Stimulated activated CD8-positive, alpha-beta memory T cell treated with anti-CD3 and anti-CD28 coated beads, Interleukin-15, amount 100 ng/mL, for 1 hour (primary cell): ENCODE data around the gene ARID2.

Experiments used
- DNase-seq: peaks from one replicate; pipeline ENCODE4 v3.0.0-alpha.2; 2020; ENCODE audit warnings: low read depth

ARID2 gene, protein sequence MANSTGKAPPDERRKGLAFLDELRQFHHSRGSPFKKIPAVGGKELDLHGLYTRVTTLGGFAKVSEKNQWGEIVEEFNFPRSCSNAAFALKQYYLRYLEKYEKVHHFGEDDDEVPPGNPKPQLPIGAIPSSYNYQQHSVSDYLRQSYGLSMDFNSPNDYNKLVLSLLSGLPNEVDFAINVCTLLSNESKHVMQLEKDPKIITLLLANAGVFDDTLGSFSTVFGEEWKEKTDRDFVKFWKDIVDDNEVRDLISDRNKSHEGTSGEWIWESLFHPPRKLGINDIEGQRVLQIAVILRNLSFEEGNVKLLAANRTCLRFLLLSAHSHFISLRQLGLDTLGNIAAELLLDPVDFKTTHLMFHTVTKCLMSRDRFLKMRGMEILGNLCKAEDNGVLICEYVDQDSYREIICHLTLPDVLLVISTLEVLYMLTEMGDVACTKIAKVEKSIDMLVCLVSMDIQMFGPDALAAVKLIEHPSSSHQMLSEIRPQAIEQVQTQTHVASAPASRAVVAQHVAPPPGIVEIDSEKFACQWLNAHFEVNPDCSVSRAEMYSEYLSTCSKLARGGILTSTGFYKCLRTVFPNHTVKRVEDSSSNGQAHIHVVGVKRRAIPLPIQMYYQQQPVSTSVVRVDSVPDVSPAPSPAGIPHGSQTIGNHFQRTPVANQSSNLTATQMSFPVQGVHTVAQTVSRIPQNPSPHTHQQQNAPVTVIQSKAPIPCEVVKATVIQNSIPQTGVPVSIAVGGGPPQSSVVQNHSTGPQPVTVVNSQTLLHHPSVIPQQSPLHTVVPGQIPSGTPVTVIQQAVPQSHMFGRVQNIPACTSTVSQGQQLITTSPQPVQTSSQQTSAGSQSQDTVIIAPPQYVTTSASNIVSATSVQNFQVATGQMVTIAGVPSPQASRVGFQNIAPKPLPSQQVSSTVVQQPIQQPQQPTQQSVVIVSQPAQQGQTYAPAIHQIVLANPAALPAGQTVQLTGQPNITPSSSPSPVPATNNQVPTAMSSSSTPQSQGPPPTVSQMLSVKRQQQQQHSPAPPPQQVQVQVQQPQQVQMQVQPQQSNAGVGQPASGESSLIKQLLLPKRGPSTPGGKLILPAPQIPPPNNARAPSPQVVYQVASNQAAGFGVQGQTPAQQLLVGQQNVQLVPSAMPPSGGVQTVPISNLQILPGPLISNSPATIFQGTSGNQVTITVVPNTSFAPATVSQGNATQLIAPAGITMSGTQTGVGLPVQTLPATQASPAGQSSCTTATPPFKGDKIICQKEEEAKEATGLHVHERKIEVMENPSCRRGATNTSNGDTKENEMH (N-terminal part only)

DNA sequence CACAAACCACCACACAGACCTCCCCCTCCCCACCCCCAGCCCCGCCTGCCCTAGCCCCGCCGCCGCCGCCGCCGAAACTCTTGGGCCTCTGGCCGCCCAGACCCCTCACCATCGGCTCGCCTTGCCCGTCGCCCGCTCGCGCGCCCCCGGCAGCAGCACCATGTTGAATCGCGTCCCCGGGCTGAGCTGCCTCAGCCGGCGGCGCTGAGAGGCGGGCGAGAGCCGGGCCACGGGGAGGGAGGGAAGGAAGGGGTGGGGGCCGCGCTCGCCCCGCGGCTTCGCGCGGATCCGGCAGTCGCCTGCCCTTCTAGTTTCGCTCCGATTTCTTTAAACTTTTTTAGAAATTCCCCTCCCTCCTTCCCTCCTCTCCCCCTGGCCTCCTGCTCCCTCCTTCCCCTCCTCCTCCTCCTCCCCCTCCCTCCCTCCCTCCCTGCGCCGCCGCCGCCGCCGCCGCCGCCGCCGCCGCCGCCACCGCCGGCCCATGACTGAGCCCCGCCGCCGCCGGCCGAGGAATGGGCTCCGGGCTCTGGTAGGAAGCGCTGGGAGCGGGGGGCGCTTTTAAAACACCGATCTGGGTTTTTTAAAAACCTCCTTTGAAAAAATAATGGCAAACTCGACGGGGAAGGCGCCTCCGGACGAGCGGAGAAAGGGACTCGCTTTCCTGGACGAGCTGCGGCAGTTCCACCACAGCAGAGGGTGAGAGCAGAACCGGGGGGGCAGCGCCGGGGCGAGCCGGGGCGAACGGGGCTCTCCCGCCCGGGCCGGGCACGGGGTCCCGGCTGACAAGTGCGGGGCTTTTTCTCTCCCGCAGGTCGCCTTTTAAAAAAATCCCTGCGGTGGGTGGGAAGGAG is at the start of gene ARID2:
Gene ARID2 (plus strand): TSS at position 474 of the 851 bp plus-strand sequence. CDS start 131 bp downstream, at position 605.
- peak; percentile 30 for DNase-seq

- no peak for DNase-seq
These were observed 49.1 kb upstream of the ARID2 start for GRCh38 chr12:45680362-45680761.

- DNase-seq: no peak
These were observed 48.0 kb upstream of the ARID2 start for GRCh38 chr12:45681465-45681864.

- DNase-seq: no peak
These were observed 43.8 kb upstream of the ARID2 start for GRCh38 chr12:45685680-45686079.

- no peak for DNase-seq
These were observed 42.2 kb upstream of the ARID2 start for GRCh38 chr12:45687081-45688015.

DNA sequence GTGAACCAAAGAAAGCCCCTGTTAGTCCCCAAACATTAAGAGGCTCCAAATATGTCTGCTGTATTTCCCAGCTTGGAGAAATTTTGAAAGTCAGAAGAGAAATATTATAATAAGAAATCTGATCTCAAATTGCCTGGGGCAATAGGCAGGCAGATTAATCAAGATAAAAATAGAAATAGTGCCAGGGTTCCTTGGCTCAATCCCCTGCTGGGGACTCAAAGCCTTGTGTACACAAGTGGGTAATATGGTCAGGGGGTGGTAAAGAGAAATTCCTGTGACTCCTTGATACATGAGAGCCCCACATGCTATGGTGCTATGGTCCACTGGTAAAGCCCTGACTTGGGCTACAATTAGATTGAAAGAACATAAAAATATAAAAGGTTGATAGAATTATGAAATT is 41.3 kb upstream of the ARID2 start:
- DNase-seq: no peak

DNA sequence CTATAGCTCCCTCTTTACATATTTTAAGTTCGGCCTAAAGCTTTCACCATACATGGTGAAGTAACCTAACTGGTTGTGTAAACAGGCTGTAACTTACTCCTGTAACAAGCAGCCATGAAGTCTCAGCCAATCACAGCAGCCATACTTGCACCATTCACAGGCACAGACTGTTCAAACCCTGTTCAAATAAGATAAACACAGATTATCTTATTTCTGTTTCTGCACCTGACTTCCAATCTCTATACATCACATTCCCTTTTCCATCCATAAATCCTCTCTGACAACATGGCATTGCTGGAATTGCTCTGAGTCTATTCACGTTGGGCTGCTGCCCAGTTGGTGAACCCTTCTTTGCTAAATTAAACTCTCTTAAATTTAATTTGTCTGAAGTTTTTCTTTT is 34.5 kb upstream of the ARID2 start:
- DNase-seq: no peak

GRCh38 chr12:45695606-45696005 is 33.9 kb upstream of the ARID2 start:
- DNase-seq: no peak

GRCh38 chr12:45696049-45696448 is 33.5 kb upstream of the ARID2 start:
- DNase-seq: no peak

DNA sequence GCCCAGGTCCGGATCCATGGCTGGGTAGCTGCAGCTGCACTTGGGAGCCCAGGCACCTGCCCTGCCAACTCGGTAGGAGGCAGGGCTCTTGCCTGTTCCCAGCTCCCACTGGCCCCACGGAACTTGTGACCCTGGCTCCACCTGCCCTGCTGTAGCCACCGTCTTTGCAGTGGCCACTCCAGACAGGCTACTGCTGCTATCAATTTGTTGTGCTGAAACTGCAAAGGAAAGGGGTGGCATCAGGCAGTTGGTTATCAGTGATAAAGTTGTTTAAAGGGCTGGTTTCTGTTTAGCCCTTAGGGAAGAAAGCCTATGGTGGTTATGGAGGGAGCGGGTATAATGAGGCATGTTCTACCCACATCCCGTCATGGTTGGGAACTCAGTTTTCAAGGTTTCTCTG is 32.1 kb upstream of the ARID2 start:
- DNase-seq: no peak

GRCh38 chr12:45701296-45701695 is 28.2 kb upstream of the ARID2 start:
- no peak for DNase-seq

DNA sequence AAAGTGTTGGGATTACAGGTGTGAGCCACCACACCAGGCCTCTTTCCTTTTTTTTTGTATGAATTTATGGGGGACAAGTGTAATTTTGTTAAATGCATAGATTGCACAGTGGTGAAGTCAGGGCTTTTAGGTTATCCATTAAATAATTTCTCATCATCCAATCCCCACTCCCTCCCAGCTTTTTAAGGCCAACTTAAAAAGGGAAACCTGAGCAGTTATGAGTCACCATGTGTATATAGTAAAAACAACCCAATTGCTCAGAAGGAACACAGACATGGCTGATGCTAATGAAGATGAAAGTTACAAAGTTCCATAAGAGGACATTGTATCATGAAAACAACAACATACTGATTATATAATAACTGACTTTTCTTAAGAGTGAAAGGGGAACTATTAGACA is 25.6 kb upstream of the ARID2 start:
- DNase-seq: no peak

GRCh38 chr12:45704968-45705367 is 24.5 kb upstream of the ARID2 start:
- no peak for DNase-seq

- DNase-seq: no peak
These were observed 24.1 kb upstream of the ARID2 start for GRCh38 chr12:45705404-45705803.

DNA sequence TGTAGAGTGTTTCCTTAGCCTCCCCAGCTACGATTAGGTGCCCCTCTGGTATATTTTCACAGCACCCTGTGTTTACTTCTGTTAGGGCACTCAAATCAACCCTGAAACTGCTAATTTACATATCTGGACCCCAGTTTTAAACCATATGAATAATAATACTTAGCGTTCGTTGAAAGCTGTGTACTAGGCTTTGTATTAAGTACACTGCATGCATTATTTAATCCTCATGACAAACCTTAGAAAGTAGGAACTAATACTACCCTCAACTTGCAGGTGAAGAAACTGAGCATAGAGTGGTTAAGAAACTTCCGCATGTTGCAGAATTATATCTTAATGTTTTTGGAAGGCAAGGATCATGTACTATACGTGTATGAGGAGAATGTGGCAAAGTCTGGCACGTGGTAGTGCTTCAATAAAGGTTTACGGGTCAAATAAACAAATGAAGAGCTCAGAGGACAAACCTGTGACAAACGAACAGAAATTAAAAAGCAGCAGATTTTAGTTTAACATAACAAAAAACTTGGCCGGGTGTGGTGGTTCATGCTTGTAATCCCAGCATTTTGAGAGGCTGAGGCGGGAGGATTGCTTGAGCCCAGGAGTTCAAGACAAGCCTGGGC is 22.2 kb upstream of the ARID2 start:
- no peak for DNase-seq

- DNase-seq: no peak
These were observed 21.1 kb upstream of the ARID2 start for GRCh38 chr12:45708363-45708762.

GRCh38 chr12:45708901-45709300 is 20.6 kb upstream of the ARID2 start:
- DNase-seq: no peak

DNA sequence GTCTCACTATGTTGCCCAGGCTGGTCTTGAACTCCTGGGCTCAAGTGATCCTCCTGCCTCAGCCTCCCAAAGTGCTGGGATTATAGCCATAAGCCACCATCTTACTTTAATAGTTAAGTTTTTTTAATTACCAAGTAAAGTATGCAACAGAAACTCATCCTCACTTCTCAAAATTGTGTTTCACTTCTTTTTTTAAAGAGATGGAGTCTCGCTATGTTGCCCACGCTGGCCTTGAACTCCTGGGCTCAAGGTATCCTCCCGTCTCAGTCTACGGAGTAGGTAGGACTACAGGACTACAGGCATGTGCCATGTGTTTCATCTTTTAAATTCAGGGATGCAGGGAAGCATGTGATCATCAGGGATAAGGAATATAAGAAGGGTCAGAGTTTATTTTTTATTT is 17.2 kb upstream of the ARID2 start:
- no peak for DNase-seq

DNA sequence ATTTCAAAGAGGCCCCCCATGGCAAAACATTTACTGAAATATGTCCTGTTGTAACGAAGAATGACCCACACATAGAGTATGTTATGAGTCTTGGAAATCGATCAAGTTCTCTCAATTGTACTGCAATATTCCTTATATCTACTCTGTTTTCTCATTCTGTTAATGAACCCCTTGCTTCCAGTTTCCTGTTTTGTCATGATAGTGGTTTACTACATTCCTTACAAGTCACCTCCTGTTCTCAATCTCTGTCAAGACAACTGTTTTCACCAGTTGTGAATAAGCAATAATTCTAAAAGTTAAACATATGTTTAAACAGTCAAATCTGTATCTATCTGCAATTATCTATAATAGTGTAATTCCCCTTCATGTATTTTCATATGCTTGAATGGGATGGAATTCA is 16.4 kb upstream of the ARID2 start:
- no peak for DNase-seq

DNA sequence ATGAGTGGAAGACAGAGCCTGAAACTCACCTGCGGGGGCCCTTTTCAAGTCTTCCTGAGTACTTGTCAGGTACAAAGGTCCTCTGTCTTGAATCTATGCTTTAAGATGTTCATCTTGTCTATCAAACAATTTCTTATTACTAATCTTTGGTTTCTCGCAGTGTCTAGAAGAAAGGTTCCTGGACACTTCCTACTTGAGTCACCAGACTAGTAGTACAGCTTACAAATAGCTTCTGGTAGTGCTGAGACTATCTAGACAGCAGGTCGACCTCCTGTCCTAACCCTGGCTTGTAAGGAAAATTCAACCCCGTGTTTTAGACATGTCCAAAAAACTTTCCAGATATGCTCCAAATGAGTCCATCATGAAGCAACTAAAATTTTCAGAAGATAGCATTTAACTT is 11.2 kb upstream of the ARID2 start:
- DNase-seq: no peak
